Measurements from ENCODE around the gene EML1. TPM values are rescaled to one million over a fixed set of nuclear protein-coding genes. Genes with fewer than 3 reads are reported as not detected.

Gene EML1
- total and polyA plus RNA-seq, 2 experiments from 2014 or later: 22.9 to 31.9 TPM

GRCh38 chr14:99837822-99838221 lies 44.6 kb downstream of the EML1 start:
- Histone ChIP-seq H3K4me3 (no peak overlapping the region), H4K20me1 (ENCODE audit: insufficient read depth, poor library complexity, severe bottlenecking) (peaks cover 3% of the 10 kb centered on the region), H3K27me3 (no peaks in the 10 kb centered on the region), H3K9me2 (replicated peaks; ENCODE audit: insufficient read depth) (no peaks in the 10 kb centered on the region), H3K36me3 (replicated peaks; ENCODE audit: insufficient read depth, low read depth) (no peaks in the 10 kb centered on the region), H3K4me1 (ENCODE audit: insufficient read depth) (peaks cover 12% of the 10 kb centered on the region), H3K27ac (no peak overlapping the region), H3K9me3 (ENCODE audit: low read depth) (no peaks in the 10 kb centered on the region), H3K79me2 (peaks cover 47% of the 10 kb centered on the region), H2AFZ (no peak overlapping the region), H3K4me2 (no peak overlapping the region)
- WGBS (ENCODE audit: low lambda C conversion rate, missing lambda C conversion rate): 94% methylated on average over 2 of the region's 2 CpGs
- no peak for DNase-seq (ENCODE audit: low spot score)
- TF ChIP-seq CTCF (IDR thresholded peaks at IDR 0.05; ENCODE audit: poor library complexity): no peak
- no peak for TF ChIP-seq EZH2 (IDR thresholded peaks at IDR 0.05; ENCODE audit: borderline replicate concordance)
- TF ChIP-seq EZH2phosphoT487 (IDR thresholded peaks at IDR 0.05; ENCODE audit: low read depth, severe bottlenecking, unreplicated experiment): no peak

- Histone ChIP-seq H3K9me3 (ENCODE audit: low read depth) (no peaks in the 10 kb centered on the region), H3K4me3 (no peak overlapping the region), H3K27ac (peak overlapping the region; percentile 31), H3K27me3 (no peaks in the 10 kb centered on the region), H3K4me1 (ENCODE audit: insufficient read depth) (peaks cover 12% of the 10 kb centered on the region), H2AFZ (no peak overlapping the region), H3K9me2 (replicated peaks; ENCODE audit: insufficient read depth) (no peaks in the 10 kb centered on the region), H3K4me2 (peak overlapping the region; percentile 69), H4K20me1 (ENCODE audit: insufficient read depth, poor library complexity, severe bottlenecking) (peaks cover 3% of the 10 kb centered on the region), H3K79me2 (peaks cover 44% of the 10 kb centered on the region), H3K36me3 (replicated peaks; ENCODE audit: insufficient read depth, low read depth) (no peaks in the 10 kb centered on the region)
- 26% methylated on average over 13 of the region's 14 CpGs for WGBS (ENCODE audit: low lambda C conversion rate, missing lambda C conversion rate)
- TF ChIP-seq EZH2phosphoT487 (IDR thresholded peaks at IDR 0.05; ENCODE audit: low read depth, severe bottlenecking, unreplicated experiment) (no peak), EZH2 (IDR thresholded peaks at IDR 0.05; ENCODE audit: borderline replicate concordance) (no peak), CTCF (IDR thresholded peaks at IDR 0.05; ENCODE audit: poor library complexity) (no peak)
- peak; percentile 48 for DNase-seq (ENCODE audit: low spot score)
These were observed 45.5 kb downstream of the EML1 start for GRCh38 chr14:99838639-99839134.

- H3K4me1 ChIP-seq (ENCODE audit: insufficient read depth): peaks cover 12% of the 10 kb centered on the region
- no peak overlapping the region for H3K4me2 ChIP-seq
- no peak for DNase-seq (ENCODE audit: low spot score)
- no peaks in the 10 kb centered on the region for H3K9me3 ChIP-seq (ENCODE audit: low read depth)
- no peaks in the 10 kb centered on the region for H3K36me3 ChIP-seq (replicated peaks; ENCODE audit: insufficient read depth, low read depth)
- H3K27me3 ChIP-seq: no peaks in the 10 kb centered on the region
- H3K79me2 ChIP-seq: peaks cover 42% of the 10 kb centered on the region
- H3K4me3 ChIP-seq: no peak overlapping the region
- H3K9me2 ChIP-seq (replicated peaks; ENCODE audit: insufficient read depth): no peaks in the 10 kb centered on the region
- TF ChIP-seq CTCF (IDR thresholded peaks at IDR 0.05; ENCODE audit: poor library complexity): no peak
- TF ChIP-seq EZH2phosphoT487 (IDR thresholded peaks at IDR 0.05; ENCODE audit: low read depth, severe bottlenecking, unreplicated experiment): no peak
- TF ChIP-seq EZH2 (IDR thresholded peaks at IDR 0.05; ENCODE audit: borderline replicate concordance): no peak
- 84% methylated on average over 8 of the region's 8 CpGs for WGBS (ENCODE audit: low lambda C conversion rate, missing lambda C conversion rate)
- no peak overlapping the region for H3K27ac ChIP-seq
- H2AFZ ChIP-seq: no peak overlapping the region
- peaks cover 3% of the 10 kb centered on the region for H4K20me1 ChIP-seq (ENCODE audit: insufficient read depth, poor library complexity, severe bottlenecking)
These were observed 46.5 kb downstream of the EML1 start for GRCh38 chr14:99839696-99840095.

All from hepatocyte (in vitro differentiated cells).